ENCODE results near the gene F10.

F10 gene

GRCh38 chr13:113139577-113139976, 17.0 kb downstream of the F10 start:
- FAIRE-seq = no peak

- FAIRE-seq = no peak
These were observed 18.3 kb downstream of the F10 start for GRCh38 chr13:113140677-113141600.

GRCh38 chr13:113141601-113141970, 19.0 kb downstream of the F10 start:
- FAIRE-seq = no peak

GRCh38 chr13:113142876-113143275, 20.3 kb downstream of the F10 start:
- FAIRE-seq = no peak

- FAIRE-seq = no peak
These were observed 21.1 kb downstream of the F10 start for GRCh38 chr13:113143466-113144254.

GRCh38 chr13:113144255-113144629, 21.6 kb downstream of the F10 start:
- no peak for FAIRE-seq

- FAIRE-seq = no peak
These were observed 22.9 kb downstream of the F10 start for GRCh38 chr13:113145496-113145895.

GRCh38 chr13:113145911-113146598, 23.5 kb downstream of the F10 start:
- no peak for FAIRE-seq

- no peak for FAIRE-seq
These were observed 24.2 kb downstream of the F10 start for GRCh38 chr13:113146750-113147149.

GRCh38 chr13:113147206-113147605, 24.6 kb downstream of the F10 start:
- no peak for FAIRE-seq

GRCh38 chr13:113148407-113148806, 25.8 kb downstream of the F10 start:
- no peak for FAIRE-seq

GRCh38 chr13:113148940-113149503, 26.4 kb downstream of the F10 start:
- FAIRE-seq = no peak

GRCh38 chr13:113149711-113150549, 27.3 kb downstream of the F10 start:
- FAIRE-seq = no peak

GRCh38 chr13:113150550-113151365, 28.2 kb downstream of the F10 start:
- no peak for FAIRE-seq

- FAIRE-seq = no peak
These were observed 29.4 kb downstream of the F10 start for GRCh38 chr13:113151745-113152690.

GRCh38 chr13:113152691-113152983, 30.0 kb downstream of the F10 start:
- no peak for FAIRE-seq

GRCh38 chr13:113152984-113153809, 30.6 kb downstream of the F10 start:
- FAIRE-seq = no peak

GRCh38 chr13:113153810-113154748, 31.5 kb downstream of the F10 start:
- no peak for FAIRE-seq

Data from A204.1 (cell line).